Measurements from ENCODE around the gene SMIM7.

The SMIM7 gene

DNA sequence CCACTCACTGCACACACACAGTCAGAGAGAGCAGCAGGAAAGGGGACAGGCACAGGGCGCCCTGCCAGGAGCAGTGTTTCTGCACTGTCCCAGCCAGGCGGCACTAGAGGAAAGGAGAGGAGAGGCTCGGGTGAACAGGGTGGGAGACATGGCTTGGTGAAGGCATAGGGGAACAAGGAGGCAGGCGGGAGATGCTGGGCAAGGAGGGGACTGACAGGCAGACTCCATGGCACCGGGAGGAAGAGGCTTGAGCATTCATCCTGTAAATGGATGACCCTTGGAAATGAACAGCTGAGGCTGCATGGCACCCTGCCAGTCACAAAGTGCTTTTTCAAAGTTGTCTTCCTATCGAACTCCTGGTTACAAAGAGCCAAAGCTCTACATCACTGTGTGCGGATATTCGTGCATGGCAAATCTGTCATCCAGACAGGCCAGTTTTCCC is 54.4 kb downstream of the SMIM7 start:
- no peaks in the 10 kb centered on the region for H3K27me3 ChIP-seq (ENCODE audit: control insufficient read depth in 1 of 2, insufficient read depth in 2 of 2, low read length in 2 of 2)
- H3K9me3 ChIP-seq (ENCODE audit: low read length), result no peaks in the 10 kb centered on the region
- no peak overlapping the region for H3K4me3 ChIP-seq (ENCODE audit: low read depth in 1 of 2, low read length in 2 of 2)
- H3K4me1 ChIP-seq (ENCODE audit: insufficient read depth, low read length), result peaks cover 39% of the 10 kb centered on the region
- H3K36me3 ChIP-seq (ENCODE audit: insufficient read depth, low read length), result no peaks in the 10 kb centered on the region
- no peak overlapping the region for H3K27ac ChIP-seq (ENCODE audit: low read depth, low read length)
- H3K9ac ChIP-seq (ENCODE audit: low read length), result no peak overlapping the region

- Histone ChIP-seq H3K36me3 (ENCODE audit: insufficient read depth, low read length) (no peaks in the 10 kb centered on the region), H3K4me1 (ENCODE audit: insufficient read depth, low read length) (peaks cover 44% of the 10 kb centered on the region), H3K27me3 (ENCODE audit: control insufficient read depth in 1 of 2, insufficient read depth in 2 of 2, low read length in 2 of 2) (no peaks in the 10 kb centered on the region), H3K4me3 (ENCODE audit: low read depth in 1 of 2, low read length in 2 of 2) (no peak overlapping the region), H3K9ac (ENCODE audit: low read length) (no peak overlapping the region), H3K27ac (ENCODE audit: low read depth, low read length) (no peak overlapping the region), H3K9me3 (ENCODE audit: low read length) (no peaks in the 10 kb centered on the region)
These were observed 54.8 kb downstream of the SMIM7 start for GRCh38 chr19:16605115-16605514.

- Histone ChIP-seq H3K9ac (ENCODE audit: low read length) (no peak overlapping the region), H3K36me3 (ENCODE audit: insufficient read depth, low read length) (no peaks in the 10 kb centered on the region), H3K9me3 (ENCODE audit: low read length) (no peaks in the 10 kb centered on the region), H3K4me1 (ENCODE audit: insufficient read depth, low read length) (peaks cover 47% of the 10 kb centered on the region), H3K27me3 (ENCODE audit: control insufficient read depth in 1 of 2, insufficient read depth in 2 of 2, low read length in 2 of 2) (no peaks in the 10 kb centered on the region), H3K4me3 (ENCODE audit: low read depth in 1 of 2, low read length in 2 of 2) (no peak overlapping the region), H3K27ac (ENCODE audit: low read depth, low read length) (no peak overlapping the region)
These were observed 55.3 kb downstream of the SMIM7 start for GRCh38 chr19:16604615-16605014.

GRCh38 chr19:16603090-16603489 is 56.9 kb downstream of the SMIM7 start:
- Histone ChIP-seq H3K4me1 (ENCODE audit: insufficient read depth, low read length) (peaks cover 47% of the 10 kb centered on the region), H3K9me3 (ENCODE audit: low read length) (no peaks in the 10 kb centered on the region), H3K36me3 (ENCODE audit: insufficient read depth, low read length) (no peaks in the 10 kb centered on the region), H3K9ac (ENCODE audit: low read length) (no peak overlapping the region), H3K27ac (ENCODE audit: low read depth, low read length) (no peak overlapping the region), H3K27me3 (ENCODE audit: control insufficient read depth in 1 of 2, insufficient read depth in 2 of 2, low read length in 2 of 2) (no peaks in the 10 kb centered on the region), H3K4me3 (ENCODE audit: low read depth in 1 of 2, low read length in 2 of 2) (no peak overlapping the region)

- H3K36me3 ChIP-seq (ENCODE audit: insufficient read depth, low read length), result no peaks in the 10 kb centered on the region
- no peak overlapping the region for H3K9ac ChIP-seq (ENCODE audit: low read length)
- no peaks in the 10 kb centered on the region for H3K27me3 ChIP-seq (ENCODE audit: control insufficient read depth in 1 of 2, insufficient read depth in 2 of 2, low read length in 2 of 2)
- no peak overlapping the region for H3K27ac ChIP-seq (ENCODE audit: low read depth, low read length)
- no peaks in the 10 kb centered on the region for H3K9me3 ChIP-seq (ENCODE audit: low read length)
- peaks cover 42% of the 10 kb centered on the region for H3K4me1 ChIP-seq (ENCODE audit: insufficient read depth, low read length)
- H3K4me3 ChIP-seq (ENCODE audit: low read depth in 1 of 2, low read length in 2 of 2), result no peak overlapping the region
These were observed 58.4 kb downstream of the SMIM7 start for GRCh38 chr19:16601378-16602052.

DNA sequence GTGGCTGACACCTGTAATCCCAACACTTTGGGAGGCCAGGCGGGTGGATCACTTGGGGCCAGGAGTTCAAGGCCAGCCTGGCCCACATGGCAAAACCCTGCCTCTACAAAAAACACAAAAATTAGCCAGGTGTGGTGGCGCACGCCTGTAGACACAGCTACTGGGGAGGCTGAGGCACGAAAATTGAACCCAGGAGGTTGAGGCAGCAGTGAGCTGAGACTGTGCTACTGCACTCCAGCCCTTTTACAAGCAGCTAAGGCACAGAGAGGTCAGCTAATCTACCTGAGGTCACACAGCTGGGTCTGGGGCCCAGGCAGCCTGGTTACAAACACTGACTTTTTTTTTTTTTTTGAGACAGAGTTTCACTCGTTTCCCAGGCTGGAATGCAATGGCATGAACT is 59.1 kb downstream of the SMIM7 start:
- Histone ChIP-seq H3K4me1 (ENCODE audit: insufficient read depth, low read length) (peaks cover 40% of the 10 kb centered on the region), H3K27ac (ENCODE audit: low read depth, low read length) (no peak overlapping the region)

GRCh38 chr19:16599655-16600346 is 60.1 kb downstream of the SMIM7 start:
- Histone ChIP-seq H3K27me3 (ENCODE audit: control insufficient read depth in 1 of 2, insufficient read depth in 2 of 2, low read length in 2 of 2) (no peaks in the 10 kb centered on the region), H3K4me1 (ENCODE audit: insufficient read depth, low read length) (peaks cover 39% of the 10 kb centered on the region), H3K9me3 (ENCODE audit: low read length) (no peaks in the 10 kb centered on the region), H3K27ac (ENCODE audit: low read depth, low read length) (no peak overlapping the region), H3K36me3 (ENCODE audit: insufficient read depth, low read length) (no peaks in the 10 kb centered on the region), H3K4me3 (ENCODE audit: low read depth in 1 of 2, low read length in 2 of 2) (no peak overlapping the region), H3K9ac (ENCODE audit: low read length) (no peak overlapping the region)

More for the DNA sequence above, 59.1 kb downstream of the SMIM7 start:
- Histone ChIP-seq H3K36me3 (ENCODE audit: insufficient read depth, low read length) (no peaks in the 10 kb centered on the region), H3K27me3 (ENCODE audit: control insufficient read depth in 1 of 2, insufficient read depth in 2 of 2, low read length in 2 of 2) (no peaks in the 10 kb centered on the region), H3K4me3 (ENCODE audit: low read depth in 1 of 2, low read length in 2 of 2) (no peak overlapping the region), H3K9ac (ENCODE audit: low read length) (no peak overlapping the region), H3K9me3 (ENCODE audit: low read length) (no peaks in the 10 kb centered on the region)

GRCh38 chr19:16598848-16599247 is 61.1 kb downstream of the SMIM7 start:
- Histone ChIP-seq H3K27ac (ENCODE audit: low read depth, low read length) (peak overlapping the region; percentile 10), H3K9ac (ENCODE audit: low read length) (no peak overlapping the region), H3K27me3 (ENCODE audit: control insufficient read depth in 1 of 2, insufficient read depth in 2 of 2, low read length in 2 of 2) (no peaks in the 10 kb centered on the region), H3K4me3 (ENCODE audit: low read depth in 1 of 2, low read length in 2 of 2) (no peak overlapping the region), H3K36me3 (ENCODE audit: insufficient read depth, low read length) (no peaks in the 10 kb centered on the region), H3K4me1 (ENCODE audit: insufficient read depth, low read length) (peaks cover 39% of the 10 kb centered on the region), H3K9me3 (ENCODE audit: low read length) (no peaks in the 10 kb centered on the region)

- H3K27ac ChIP-seq (ENCODE audit: low read depth, low read length), result no peak overlapping the region
- H3K9me3 ChIP-seq (ENCODE audit: low read length), result no peaks in the 10 kb centered on the region
- peaks cover 39% of the 10 kb centered on the region for H3K4me1 ChIP-seq (ENCODE audit: insufficient read depth, low read length)
- H3K36me3 ChIP-seq (ENCODE audit: insufficient read depth, low read length), result no peaks in the 10 kb centered on the region
- no peak overlapping the region for H3K4me3 ChIP-seq (ENCODE audit: low read depth in 1 of 2, low read length in 2 of 2)
- H3K27me3 ChIP-seq (ENCODE audit: control insufficient read depth in 1 of 2, insufficient read depth in 2 of 2, low read length in 2 of 2), result no peaks in the 10 kb centered on the region
- no peak overlapping the region for H3K9ac ChIP-seq (ENCODE audit: low read length)
These were observed 63.5 kb downstream of the SMIM7 start for GRCh38 chr19:16596399-16596798.

All from muscle layer of colon (tissue), 2 donors.